Hepatocyte (in vitro differentiated cells): ENCODE data around the gene NTRK3. TPM values are rescaled to one million over a fixed set of nuclear protein-coding genes. Genes with fewer than 3 reads are reported as not detected.

ENCODE experiments used
- DNase-seq: peaks from one replicate; pipeline ENCODE4 v3.0.0-alpha.2; 2016; ENCODE audit warnings: low spot score
- H2AFZ ChIP-seq: fragments of 200-600 bp; sonication (generic); 2 replicates; pipeline ENCODE4 v1.6.0; 2016; ENCODE audit warnings: antibody characterized with exemption, mild to moderate bottlenecking
- H3K27ac ChIP-seq: fragments of 200-600 bp; sonication (generic); 2 replicates; pipeline ENCODE4 v1.5.1; 2016; ENCODE audit warnings: mild to moderate bottlenecking
- H3K27me3 ChIP-seq: fragments of 200-600 bp; sonication (generic); 2 replicates; pipeline ENCODE4 v1.6.1; 2016
- H3K36me3 ChIP-seq: fragments of 200-600 bp; sonication (generic); replicated peaks from 2 replicates; pipeline ENCODE4 v1.5.1; 2016; ENCODE audit warnings: low read depth; ENCODE audit not compliant: insufficient read depth
- H3K4me1 ChIP-seq: fragments of 200-600 bp; sonication (generic); 2 replicates; pipeline ENCODE4 v1.5.1; 2016; ENCODE audit warnings: mild to moderate bottlenecking, moderate library complexity; ENCODE audit not compliant: insufficient read depth
- H3K4me2 ChIP-seq: fragments of 200-600 bp; sonication (generic); 2 replicates; pipeline ENCODE4 v1.6.0; 2016
- H3K4me3 ChIP-seq: fragments of 200-600 bp; sonication (generic); 2 replicates; pipeline ENCODE4 v1.5.1; 2016; ENCODE audit warnings: mild to moderate bottlenecking
- H3K79me2 ChIP-seq: fragments of 200-600 bp; sonication (generic); 2 replicates; pipeline ENCODE4 v1.6.0; 2017; ENCODE audit warnings: mild to moderate bottlenecking
- H3K9me2 ChIP-seq: fragments of 200-600 bp; sonication (generic); replicated peaks from 2 replicates; pipeline ENCODE4 v1.6.0; 2017; ENCODE audit warnings: mild to moderate bottlenecking; ENCODE audit not compliant: insufficient read depth
- H3K9me3 ChIP-seq: fragments of 200-600 bp; sonication (generic); 2 replicates; pipeline ENCODE4 v1.5.1; 2016; ENCODE audit warnings: low read depth, mild to moderate bottlenecking
- H4K20me1 ChIP-seq: fragments of 200-600 bp; sonication (generic); 2 replicates; pipeline ENCODE4 v1.6.0; 2016; ENCODE audit warnings: mild to moderate bottlenecking; ENCODE audit not compliant: insufficient read depth, poor library complexity, severe bottlenecking
- CTCF ChIP-seq: fragments of 200-600 bp; sonication (generic); IDR thresholded peaks from 2 replicates; pipeline ENCODE4 v1.5.1; 2016; ENCODE audit warnings: antibody characterized with exemption, mild to moderate bottlenecking; ENCODE audit not compliant: poor library complexity
- EZH2 ChIP-seq: fragments of 200-600 bp; sonication (generic); IDR thresholded peaks from 2 replicates; pipeline ENCODE4 v1.6.1; 2016; ENCODE audit warnings: antibody characterized with exemption, mild to moderate bottlenecking, borderline replicate concordance
- EZH2phosphoT487 ChIP-seq: fragments of 200-600 bp; sonication (generic); IDR thresholded peaks from one replicate; pipeline ENCODE4 v1.6.1; 2018; ENCODE audit warnings: antibody characterized with exemption, mild to moderate bottlenecking, low read depth, moderate library complexity; ENCODE audit not compliant: unreplicated experiment, severe bottlenecking
- WGBS: methylation state at CpG from one replicate; pipeline ENCODE4 v1.1.6; 2016; ENCODE audit warnings: low lambda C conversion rate; ENCODE audit errors: missing lambda C conversion rate; 5-methylcytosine and 5-hydroxymethylcytosine counted together
- polyA plus RNA-seq: library from polyadenylated mRNA; unstranded; fragments of >200 nt; fragmentation: Nextera tagmentation; extraction: Ambion mirVana; gene quantifications from 2 replicates; pipeline ENCODE4 v1.2.1, GENCODE V29; 2016
- total RNA-seq: library from RNA; depleted of rRNA; stranded (reverse); fragments of >200 nt; gene quantifications from 2 replicates; pipeline ENCODE4 v1.2.3, GENCODE V29; 2014

The NTRK3 gene
- total and polyA plus RNA-seq, 2 experiments from 2014 or later: 4.9 to 5.6 TPM

GRCh38 chr15:88032787-88033186 lies 223.8 kb downstream of the NTRK3 start:
- Histone ChIP-seq H3K27me3 (peaks cover 3% of the 10 kb centered on the region), H3K79me2 (no peaks in the 10 kb centered on the region), H2AFZ (no peak overlapping the region), H3K9me2 (no peaks in the 10 kb centered on the region), H3K9me3 (no peaks in the 10 kb centered on the region), H4K20me1 (no peaks in the 10 kb centered on the region), H3K27ac (no peak overlapping the region), H3K36me3 (no peaks in the 10 kb centered on the region), H3K4me3 (no peak overlapping the region), H3K4me2 (no peak overlapping the region), H3K4me1 (no peaks in the 10 kb centered on the region)
- WGBS: 96% methylated on average over 12 of the region's 13 CpGs
- DNase-seq: no peak
- TF ChIP-seq CTCF: no peak
- no peak for TF ChIP-seq EZH2
- TF ChIP-seq EZH2phosphoT487: no peak

GRCh38 chr15:88031461-88031860 lies 225.1 kb downstream of the NTRK3 start:
- no peak for DNase-seq
- no peaks in the 10 kb centered on the region for H3K9me2 ChIP-seq
- TF ChIP-seq EZH2phosphoT487: no peak
- no peak for TF ChIP-seq CTCF
- no peak for TF ChIP-seq EZH2
- 80% methylated on average over 2 of the region's 2 CpGs for WGBS
- no peak overlapping the region for H3K4me2 ChIP-seq
- H3K9me3 ChIP-seq: no peaks in the 10 kb centered on the region
- no peak overlapping the region for H3K27ac ChIP-seq
- no peaks in the 10 kb centered on the region for H3K4me1 ChIP-seq
- H3K27me3 ChIP-seq: peaks cover 3% of the 10 kb centered on the region
- H3K4me3 ChIP-seq: no peak overlapping the region
- no peaks in the 10 kb centered on the region for H3K79me2 ChIP-seq
- H3K36me3 ChIP-seq: no peaks in the 10 kb centered on the region
- no peak overlapping the region for H2AFZ ChIP-seq
- H4K20me1 ChIP-seq: no peaks in the 10 kb centered on the region

GRCh38 chr15:88029696-88030095 lies 226.8 kb downstream of the NTRK3 start:
- TF ChIP-seq CTCF (no peak), EZH2 (no peak), EZH2phosphoT487 (no peak)
- Histone ChIP-seq H4K20me1 (no peaks in the 10 kb centered on the region), H3K27ac (no peak overlapping the region), H3K9me2 (no peaks in the 10 kb centered on the region), H3K4me2 (no peak overlapping the region), H3K4me3 (no peak overlapping the region), H3K27me3 (no peaks in the 10 kb centered on the region), H3K79me2 (no peaks in the 10 kb centered on the region), H3K9me3 (no peaks in the 10 kb centered on the region), H2AFZ (no peak overlapping the region), H3K4me1 (no peaks in the 10 kb centered on the region), H3K36me3 (no peaks in the 10 kb centered on the region)
- WGBS: 10% methylated on average over 2 of the region's 2 CpGs
- no peak for DNase-seq

- DNase-seq: no peak
- Histone ChIP-seq H3K36me3 (no peaks in the 10 kb centered on the region), H2AFZ (no peak overlapping the region), H3K4me1 (no peaks in the 10 kb centered on the region), H3K27me3 (no peaks in the 10 kb centered on the region), H3K9me2 (no peaks in the 10 kb centered on the region), H3K4me2 (no peak overlapping the region), H4K20me1 (no peaks in the 10 kb centered on the region), H3K9me3 (no peaks in the 10 kb centered on the region), H3K4me3 (no peak overlapping the region), H3K27ac (no peak overlapping the region), H3K79me2 (no peaks in the 10 kb centered on the region)
- no peak for TF ChIP-seq EZH2phosphoT487
- no peak for TF ChIP-seq EZH2
- no peak for TF ChIP-seq CTCF
- WGBS: 81% methylated on average over 3 of the region's 3 CpGs
Measured at GRCh38 chr15:88028024-88028423, 228.5 kb downstream of the NTRK3 start.
